ENCODE results near the gene IL7R.

GRCh38 chr5:35926389-35927051, 69.8 kb downstream of the IL7R start:
- TF ChIP-seq, protein P1, sequence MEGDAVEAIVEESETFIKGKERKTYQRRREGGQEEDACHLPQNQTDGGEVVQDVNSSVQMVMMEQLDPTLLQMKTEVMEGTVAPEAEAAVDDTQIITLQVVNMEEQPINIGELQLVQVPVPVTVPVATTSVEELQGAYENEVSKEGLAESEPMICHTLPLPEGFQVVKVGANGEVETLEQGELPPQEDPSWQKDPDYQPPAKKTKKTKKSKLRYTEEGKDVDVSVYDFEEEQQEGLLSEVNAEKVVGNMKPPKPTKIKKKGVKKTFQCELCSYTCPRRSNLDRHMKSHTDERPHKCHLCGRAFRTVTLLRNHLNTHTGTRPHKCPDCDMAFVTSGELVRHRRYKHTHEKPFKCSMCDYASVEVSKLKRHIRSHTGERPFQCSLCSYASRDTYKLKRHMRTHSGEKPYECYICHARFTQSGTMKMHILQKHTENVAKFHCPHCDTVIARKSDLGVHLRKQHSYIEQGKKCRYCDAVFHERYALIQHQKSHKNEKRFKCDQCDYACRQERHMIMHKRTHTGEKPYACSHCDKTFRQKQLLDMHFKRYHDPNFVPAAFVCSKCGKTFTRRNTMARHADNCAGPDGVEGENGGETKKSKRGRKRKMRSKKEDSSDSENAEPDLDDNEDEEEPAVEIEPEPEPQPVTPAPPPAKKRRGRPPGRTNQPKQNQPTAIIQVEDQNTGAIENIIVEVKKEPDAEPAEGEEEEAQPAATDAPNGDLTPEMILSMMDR (IDR thresholded peaks at IDR 0.05 in 2 of 3, conservative IDR thresholded peaks at IDR 0.05 in 1 of 3; ENCODE audit: control insufficient read depth in 2 of 3, extremely low read depth in 1 of 3, insufficient read depth in 1 of 3, low read depth in 3 of 3, low read length in 3 of 3), result peak; percentile 76 to 87 (median 87)
- TF ChIP-seq CEBPB (IDR thresholded peaks at IDR 0.05; ENCODE audit: borderline replicate concordance in 1 of 2, low read depth in 2 of 2, low read length in 2 of 2), result no peak
- TF ChIP-seq POLR2A (IDR thresholded peaks at IDR 0.05; ENCODE audit: low read depth, low read length), result no peak
- TF ChIP-seq MTA2 (IDR thresholded peaks at IDR 0.05; ENCODE audit: low read depth), result no peak
- no peak for TF ChIP-seq ZBTB33 (IDR thresholded peaks at IDR 0.05)
- TF ChIP-seq JUNB (IDR thresholded peaks at IDR 0.05), result no peak
- no peak for TF ChIP-seq EZH2 (IDR thresholded peaks at IDR 0.05; ENCODE audit: borderline replicate concordance, control insufficient read depth, low read depth, low read length)
- TF ChIP-seq NFYB (IDR thresholded peaks at IDR 0.05; ENCODE audit: insufficient read depth, low read depth, low read length), result no peak
- TF ChIP-seq ZNF207 (IDR thresholded peaks at IDR 0.05; ENCODE audit: borderline replicate concordance), result no peak

Measured in GM12878 (cell line).